ENCODE data around the gene KEL. TPM values are rescaled to one million over a fixed set of nuclear protein-coding genes. Genes with fewer than 3 reads are reported as not detected.

KEL gene
- total RNA-seq, 1 experiment from 2014 or later: 7.7 TPM

GRCh38 chr7:142906643-142907042 is 55.5 kb downstream of the KEL start:
- H3K27me3 ChIP-seq (ENCODE audit: control insufficient read depth, insufficient read depth, low read length): no peaks in the 10 kb centered on the region
- H3K36me3 ChIP-seq (replicated peaks; ENCODE audit: control insufficient read depth, insufficient read depth, low read length): no peaks in the 10 kb centered on the region
- no peak overlapping the region for H3K4me3 ChIP-seq (ENCODE audit: insufficient read depth, low read depth, low read length)
- no peak for DNase-seq

- Histone ChIP-seq H3K27me3 (ENCODE audit: control insufficient read depth, insufficient read depth, low read length) (no peaks in the 10 kb centered on the region), H3K4me3 (ENCODE audit: insufficient read depth, low read depth, low read length) (no peak overlapping the region), H3K36me3 (replicated peaks; ENCODE audit: control insufficient read depth, insufficient read depth, low read length) (no peaks in the 10 kb centered on the region)
- no peak for DNase-seq
These were observed 56.4 kb downstream of the KEL start for GRCh38 chr7:142905759-142906158.

GRCh38 chr7:142904128-142904527 is 58.0 kb downstream of the KEL start:
- no peaks in the 10 kb centered on the region for H3K36me3 ChIP-seq (replicated peaks; ENCODE audit: control insufficient read depth, insufficient read depth, low read length)
- no peaks in the 10 kb centered on the region for H3K27me3 ChIP-seq (ENCODE audit: control insufficient read depth, insufficient read depth, low read length)
- no peak overlapping the region for H3K4me3 ChIP-seq (ENCODE audit: insufficient read depth, low read depth, low read length)
- no peak for DNase-seq

GRCh38 chr7:142901426-142902259 is 60.5 kb downstream of the KEL start:
- peak; percentile 46 for DNase-seq
- no peak overlapping the region for H3K4me3 ChIP-seq (ENCODE audit: insufficient read depth, low read depth, low read length)
- no peaks in the 10 kb centered on the region for H3K27me3 ChIP-seq (ENCODE audit: control insufficient read depth, insufficient read depth, low read length)
- H3K36me3 ChIP-seq (replicated peaks; ENCODE audit: control insufficient read depth, insufficient read depth, low read length): no peaks in the 10 kb centered on the region

GRCh38 chr7:142899661-142900060 is 62.5 kb downstream of the KEL start:
- no peaks in the 10 kb centered on the region for H3K27me3 ChIP-seq (ENCODE audit: control insufficient read depth, insufficient read depth, low read length)
- no peak overlapping the region for H3K4me3 ChIP-seq (ENCODE audit: insufficient read depth, low read depth, low read length)
- H3K36me3 ChIP-seq (replicated peaks; ENCODE audit: control insufficient read depth, insufficient read depth, low read length): no peaks in the 10 kb centered on the region
- no peak for DNase-seq

- no peaks in the 10 kb centered on the region for H3K27me3 ChIP-seq (ENCODE audit: control insufficient read depth, insufficient read depth, low read length)
- no peak overlapping the region for H3K4me3 ChIP-seq (ENCODE audit: insufficient read depth, low read depth, low read length)
- peak; percentile 40 for DNase-seq
- no peaks in the 10 kb centered on the region for H3K36me3 ChIP-seq (replicated peaks; ENCODE audit: control insufficient read depth, insufficient read depth, low read length)
These were observed 63.6 kb downstream of the KEL start for GRCh38 chr7:142898377-142899170.

GRCh38 chr7:142897691-142898090 is 64.5 kb downstream of the KEL start:
- DNase-seq: no peak

GRCh38 chr7:142896741-142897379 is 65.3 kb downstream of the KEL start:
- Histone ChIP-seq H3K36me3 (replicated peaks; ENCODE audit: control insufficient read depth, insufficient read depth, low read length) (no peaks in the 10 kb centered on the region), H3K4me3 (ENCODE audit: insufficient read depth, low read depth, low read length) (no peak overlapping the region), H3K27me3 (ENCODE audit: control insufficient read depth, insufficient read depth, low read length) (no peaks in the 10 kb centered on the region)
- DNase-seq: no peak

More at GRCh38 chr7:142897691-142898090, 64.5 kb downstream of the KEL start:
- H3K27me3 ChIP-seq (ENCODE audit: control insufficient read depth, insufficient read depth, low read length): no peaks in the 10 kb centered on the region
- no peaks in the 10 kb centered on the region for H3K36me3 ChIP-seq (replicated peaks; ENCODE audit: control insufficient read depth, insufficient read depth, low read length)
- H3K4me3 ChIP-seq (ENCODE audit: insufficient read depth, low read depth, low read length): no peak overlapping the region

GRCh38 chr7:142896151-142896550 is 66.0 kb downstream of the KEL start:
- no peaks in the 10 kb centered on the region for H3K27me3 ChIP-seq (ENCODE audit: control insufficient read depth, insufficient read depth, low read length)
- no peaks in the 10 kb centered on the region for H3K36me3 ChIP-seq (replicated peaks; ENCODE audit: control insufficient read depth, insufficient read depth, low read length)
- H3K4me3 ChIP-seq (ENCODE audit: insufficient read depth, low read depth, low read length): no peak overlapping the region
- no peak for DNase-seq

- H3K36me3 ChIP-seq (replicated peaks; ENCODE audit: control insufficient read depth, insufficient read depth, low read length): no peaks in the 10 kb centered on the region
- H3K27me3 ChIP-seq (ENCODE audit: control insufficient read depth, insufficient read depth, low read length): no peaks in the 10 kb centered on the region
- DNase-seq: no peak
- H3K4me3 ChIP-seq (ENCODE audit: insufficient read depth, low read depth, low read length): no peak overlapping the region
These were observed 67.1 kb downstream of the KEL start for GRCh38 chr7:142894985-142895593.

GRCh38 chr7:142894112-142894984 is 67.8 kb downstream of the KEL start:
- Histone ChIP-seq H3K4me3 (ENCODE audit: insufficient read depth, low read depth, low read length) (no peak overlapping the region), H3K27me3 (ENCODE audit: control insufficient read depth, insufficient read depth, low read length) (no peaks in the 10 kb centered on the region), H3K36me3 (replicated peaks; ENCODE audit: control insufficient read depth, insufficient read depth, low read length) (no peaks in the 10 kb centered on the region)
- no peak for DNase-seq

GRCh38 chr7:142892951-142893350 is 69.2 kb downstream of the KEL start:
- no peaks in the 10 kb centered on the region for H3K36me3 ChIP-seq (replicated peaks; ENCODE audit: control insufficient read depth, insufficient read depth, low read length)
- no peaks in the 10 kb centered on the region for H3K27me3 ChIP-seq (ENCODE audit: control insufficient read depth, insufficient read depth, low read length)
- no peak for DNase-seq
- H3K4me3 ChIP-seq (ENCODE audit: insufficient read depth, low read depth, low read length): no peak overlapping the region

GRCh38 chr7:142891490-142892082 is 70.6 kb downstream of the KEL start:
- Histone ChIP-seq H3K36me3 (replicated peaks; ENCODE audit: control insufficient read depth, insufficient read depth, low read length) (no peaks in the 10 kb centered on the region), H3K27me3 (ENCODE audit: control insufficient read depth, insufficient read depth, low read length) (no peaks in the 10 kb centered on the region), H3K4me3 (ENCODE audit: insufficient read depth, low read depth, low read length) (no peak overlapping the region)
- no peak for DNase-seq

All from H7 (cell line).